WTC11 (cell line): ENCODE measurements around the gene SUSD6.

Experiments
- ATF6 ChIP-seq: sonication (generic); formaldehyde crosslinking; IDR thresholded peaks from 2 replicates; pipeline ENCODE4 v1.8.1; 2023; ENCODE audit warnings: mild to moderate bottlenecking, missing genetic modification reagents
- CTCF ChIP-seq: fragments of 200-600 bp; IDR thresholded peaks from 2 replicates; pipeline ENCODE4 v1.8.0; 2022; ENCODE audit warnings: antibody characterized with exemption
- MAX ChIP-seq: sonication (generic); formaldehyde crosslinking; IDR thresholded peaks from 2 replicates; pipeline ENCODE4 v1.8.0; 2022; ENCODE audit warnings: mild to moderate bottlenecking, missing genetic modification reagents
- TCF7 ChIP-seq: sonication (generic); formaldehyde crosslinking; IDR thresholded peaks from 2 replicates; pipeline ENCODE4 v1.8.0; 2022; ENCODE audit warnings: mild to moderate bottlenecking, low read depth, missing genetic modification reagents, moderate library complexity
- ZNF121 ChIP-seq: sonication (generic); formaldehyde crosslinking; IDR thresholded peaks from 2 replicates; pipeline ENCODE4 v1.8.0; 2023; ENCODE audit warnings: missing genetic modification reagents
- ZNF219 ChIP-seq: sonication (generic); formaldehyde crosslinking; IDR thresholded peaks from 2 replicates; pipeline ENCODE4 v1.8.0; 2023; ENCODE audit warnings: missing genetic modification reagents, mild to moderate bottlenecking, borderline replicate concordance

GRCh38 chr14:69754487-69754886, 143.1 kb downstream of the SUSD6 start:
- no peak for TF ChIP-seq TCF7 (CRISPR knock-in tag)
- TF ChIP-seq ZNF219 (CRISPR knock-in tag), result no peak
- no peak for TF ChIP-seq CTCF
- no peak for TF ChIP-seq ATF6 (CRISPR knock-in tag)
- no peak for TF ChIP-seq ZNF121 (CRISPR knock-in tag)
- no peak for TF ChIP-seq MAX (CRISPR knock-in tag)
